ENCODE results near the gene THADA.

Gene THADA

GRCh38 chr2:43305012-43305411 is 290.8 kb downstream of the THADA start:
- Histone ChIP-seq H4K20me1 (ENCODE audit: control insufficient read depth, insufficient read depth, low read depth, low read length) (no peaks in the 10 kb centered on the region), H3K27ac (ENCODE audit: low read depth, low read length) (no peak overlapping the region), H3K79me2 (ENCODE audit: control insufficient read depth, low read length) (no peaks in the 10 kb centered on the region), H3K9me3 (ENCODE audit: control insufficient read depth, insufficient read depth, low read length) (no peaks in the 10 kb centered on the region), H3K36me3 (ENCODE audit: control insufficient read depth, low read length) (no peaks in the 10 kb centered on the region), H3F3A (ENCODE audit: control insufficient read depth, insufficient read depth) (no peaks in the 10 kb centered on the region), H3K4me1 (ENCODE audit: control insufficient read depth, low read length) (no peaks in the 10 kb centered on the region; the same call in 1 of the 2 replicates), H3K4me3 (ENCODE audit: low read length) (no peak overlapping the region), H3K27me3 (ENCODE audit: control insufficient read depth, low read length) (no peaks in the 10 kb centered on the region), H3K4me2 (ENCODE audit: low read length) (no peak overlapping the region), H3K9me2 (replicated peaks; ENCODE audit: control insufficient read depth, low read length) (no peaks in the 10 kb centered on the region)
- TF ChIP-seq, protein P1, sequence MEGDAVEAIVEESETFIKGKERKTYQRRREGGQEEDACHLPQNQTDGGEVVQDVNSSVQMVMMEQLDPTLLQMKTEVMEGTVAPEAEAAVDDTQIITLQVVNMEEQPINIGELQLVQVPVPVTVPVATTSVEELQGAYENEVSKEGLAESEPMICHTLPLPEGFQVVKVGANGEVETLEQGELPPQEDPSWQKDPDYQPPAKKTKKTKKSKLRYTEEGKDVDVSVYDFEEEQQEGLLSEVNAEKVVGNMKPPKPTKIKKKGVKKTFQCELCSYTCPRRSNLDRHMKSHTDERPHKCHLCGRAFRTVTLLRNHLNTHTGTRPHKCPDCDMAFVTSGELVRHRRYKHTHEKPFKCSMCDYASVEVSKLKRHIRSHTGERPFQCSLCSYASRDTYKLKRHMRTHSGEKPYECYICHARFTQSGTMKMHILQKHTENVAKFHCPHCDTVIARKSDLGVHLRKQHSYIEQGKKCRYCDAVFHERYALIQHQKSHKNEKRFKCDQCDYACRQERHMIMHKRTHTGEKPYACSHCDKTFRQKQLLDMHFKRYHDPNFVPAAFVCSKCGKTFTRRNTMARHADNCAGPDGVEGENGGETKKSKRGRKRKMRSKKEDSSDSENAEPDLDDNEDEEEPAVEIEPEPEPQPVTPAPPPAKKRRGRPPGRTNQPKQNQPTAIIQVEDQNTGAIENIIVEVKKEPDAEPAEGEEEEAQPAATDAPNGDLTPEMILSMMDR (IDR thresholded peaks at IDR 0.05; ENCODE audit: low read depth, low read length, poor library complexity, severe bottlenecking): no peak
- TF ChIP-seq EZH2phosphoT487 (IDR thresholded peaks at IDR 0.05; ENCODE audit: borderline replicate concordance, low read length): no peak

- Histone ChIP-seq H3K4me2 (ENCODE audit: low read length) (no peak overlapping the region), H3K4me3 (ENCODE audit: low read length) (no peak overlapping the region), H3K9me3 (ENCODE audit: control insufficient read depth, insufficient read depth, low read length) (no peaks in the 10 kb centered on the region), H3K27ac (ENCODE audit: low read depth, low read length) (no peak overlapping the region), H3F3A (ENCODE audit: control insufficient read depth, insufficient read depth) (no peaks in the 10 kb centered on the region), H3K27me3 (ENCODE audit: control insufficient read depth, low read length) (no peaks in the 10 kb centered on the region), H4K20me1 (ENCODE audit: control insufficient read depth, insufficient read depth, low read depth, low read length) (no peaks in the 10 kb centered on the region), H3K4me1 (ENCODE audit: control insufficient read depth, low read length) (no peaks in the 10 kb centered on the region; the same call in 1 of the 2 replicates), H3K9me2 (replicated peaks; ENCODE audit: control insufficient read depth, low read length) (no peaks in the 10 kb centered on the region), H3K36me3 (ENCODE audit: control insufficient read depth, low read length) (no peaks in the 10 kb centered on the region), H3K79me2 (ENCODE audit: control insufficient read depth, low read length) (no peaks in the 10 kb centered on the region)
- no peak for TF ChIP-seq EZH2phosphoT487 (IDR thresholded peaks at IDR 0.05; ENCODE audit: borderline replicate concordance, low read length)
- TF ChIP-seq, protein P1 (IDR thresholded peaks at IDR 0.05; ENCODE audit: low read depth, low read length, poor library complexity, severe bottlenecking): no peak
Observed at GRCh38 chr2:43303889-43304288, 291.9 kb downstream of the THADA start.

DNA sequence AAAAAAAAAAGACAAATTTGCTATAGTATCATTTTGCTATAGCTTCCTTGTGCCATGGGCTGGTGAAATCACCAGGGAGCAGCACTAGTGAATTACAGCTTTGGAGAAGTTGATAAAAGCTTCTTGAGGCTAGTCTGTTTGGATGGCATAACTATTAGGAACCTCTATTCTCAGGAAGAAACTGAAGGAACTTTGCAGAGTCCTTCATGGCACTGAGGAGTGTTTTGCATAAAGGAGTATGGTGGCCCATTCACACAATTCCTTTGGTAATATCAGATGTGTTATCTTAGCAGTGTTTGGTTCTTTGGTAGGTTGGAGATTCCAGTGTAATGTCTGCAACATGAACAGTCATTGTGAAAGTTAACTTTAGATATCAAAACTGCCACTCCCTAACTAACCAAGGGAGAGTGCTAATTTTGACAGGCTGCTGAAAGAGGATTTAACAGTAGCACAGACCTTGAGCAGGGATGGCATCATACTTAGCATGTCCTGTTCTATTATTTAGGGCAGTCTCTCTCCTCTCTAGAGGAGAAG is 292.8 kb downstream of the THADA start:
- Histone ChIP-seq H3K36me3 (ENCODE audit: control insufficient read depth, low read length) (no peaks in the 10 kb centered on the region), H3K9me2 (replicated peaks; ENCODE audit: control insufficient read depth, low read length) (no peaks in the 10 kb centered on the region), H3K27me3 (ENCODE audit: control insufficient read depth, low read length) (no peaks in the 10 kb centered on the region), H3K4me2 (ENCODE audit: low read length) (no peak overlapping the region), H3K4me3 (ENCODE audit: low read length) (no peak overlapping the region), H3K27ac (ENCODE audit: low read depth, low read length) (no peak overlapping the region), H3K9me3 (ENCODE audit: control insufficient read depth, insufficient read depth, low read length) (no peaks in the 10 kb centered on the region), H3K79me2 (ENCODE audit: control insufficient read depth, low read length) (no peaks in the 10 kb centered on the region), H3F3A (ENCODE audit: control insufficient read depth, insufficient read depth) (no peaks in the 10 kb centered on the region), H4K20me1 (ENCODE audit: control insufficient read depth, insufficient read depth, low read depth, low read length) (no peaks in the 10 kb centered on the region), H3K4me1 (ENCODE audit: control insufficient read depth, low read length) (no peaks in the 10 kb centered on the region; the same call in 1 of the 2 replicates)
- no peak for TF ChIP-seq EZH2phosphoT487 (IDR thresholded peaks at IDR 0.05; ENCODE audit: borderline replicate concordance, low read length)
- TF ChIP-seq, protein P1 (IDR thresholded peaks at IDR 0.05; ENCODE audit: low read depth, low read length, poor library complexity, severe bottlenecking): no peak

All from DOHH2 (cell line).